Fibroblast of lung (primary cell): ENCODE results near the gene TLE2. TPM values are rescaled to one million over a fixed set of nuclear protein-coding genes. Genes with fewer than 3 reads are reported as not detected.
"Not testable (repeated sequence)": the region's sequence is repeated elsewhere in the genome, so short reads cannot be mapped to it uniquely, and the experiment has no call there.

ENCODE experiments used
- DNase-seq, 2 donors: peaks; one replicate each; pipeline versions ENCODE4 v3.0.0 to v3.0.0-alpha.2; 2010; ENCODE audit warnings: low read depth in 2 of 2
- H2AFZ ChIP-seq: 2 replicates; pipeline ENCODE4 v1.5.1; 2012; ENCODE audit warnings: low read length, control low read depth, inconsistent platforms
- H3K27ac ChIP-seq: 2 replicates; pipeline ENCODE4 v1.5.1; 2011; ENCODE audit warnings: low read length, control low read depth; ENCODE audit not compliant: insufficient read depth
- H3K27me3 ChIP-seq: 2 replicates; pipeline ENCODE4 v1.5.1; 2011; ENCODE audit warnings: mild to moderate bottlenecking, low read length; ENCODE audit not compliant: control insufficient read depth, insufficient read depth
- H3K36me3 ChIP-seq: 2 replicates; pipeline ENCODE4 v1.5.1; 2011; ENCODE audit warnings: low read length; ENCODE audit not compliant: control insufficient read depth, insufficient read depth
- H3K4me1 ChIP-seq: 2 replicates; pipeline ENCODE4 v1.5.1; 2011; ENCODE audit warnings: low read length; ENCODE audit not compliant: control insufficient read depth, insufficient read depth; ENCODE audit errors: extremely low read depth
- H3K4me2 ChIP-seq: 2 replicates; pipeline ENCODE4 v1.5.1; 2011; ENCODE audit warnings: low read length, control low read depth; ENCODE audit not compliant: insufficient read depth; ENCODE audit errors: extremely low read depth
- H3K4me3 ChIP-seq, 4 experiments: fragments of 200-600 bp in 1 of 4; sonication (generic) in 1 of 4; replicated peaks in 1 of 4; 2 replicates each; pipeline ENCODE4 v1.5.1; 2011 to 2016; ENCODE audit warnings: low read length in 4 of 4, low read depth in 3 of 4, mild to moderate bottlenecking in 3 of 4, control low read depth in 2 of 4, inconsistent platforms in 1 of 4, mixed read lengths in 1 of 4; ENCODE audit not compliant: insufficient read depth in 1 of 4; ENCODE audit errors: control extremely low read depth in 1 of 4
- H3K79me2 ChIP-seq: 2 replicates; pipeline ENCODE4 v1.5.1; 2012; ENCODE audit warnings: mild to moderate bottlenecking, low read length, inconsistent platforms; ENCODE audit not compliant: control insufficient read depth, insufficient read depth
- H3K9ac ChIP-seq: 2 replicates; pipeline ENCODE4 v1.5.1; 2011; ENCODE audit warnings: mild to moderate bottlenecking, low read length, control low read depth; ENCODE audit not compliant: insufficient read depth
- H3K9me3 ChIP-seq: 2 replicates; pipeline ENCODE4 v1.5.1; 2012; ENCODE audit warnings: low read depth, low read length; ENCODE audit not compliant: control insufficient read depth, insufficient read depth
- H4K20me1 ChIP-seq: 2 replicates; pipeline ENCODE4 v1.5.1; 2011; ENCODE audit warnings: low read length; ENCODE audit not compliant: control insufficient read depth, insufficient read depth; ENCODE audit errors: extremely low read depth
- CTCF ChIP-seq, 2 donors: IDR thresholded peaks in 1 of 2; conservative IDR thresholded peaks in 1 of 2; 1 replicate in 1 of 2; 2 replicates in 1 of 2; pipeline ENCODE4 v1.5.1; 2011 to 2012; ENCODE audit warnings: low read length in 2 of 2, control low read depth in 1 of 2, inconsistent platforms in 1 of 2, low read depth in 1 of 2, mild to moderate bottlenecking in 1 of 2
- EZH2 ChIP-seq: IDR thresholded peaks from 2 replicates; pipeline ENCODE4 v1.5.1; 2012; ENCODE audit warnings: low read length, control low read depth, mild to moderate bottlenecking; ENCODE audit errors: missing control alignments
- polyA plus RNA-seq, 2 donors: library from polyadenylated mRNA; depleted of rRNA in 1 of 2; stranded (reverse) in 1 of 2; unstranded in 1 of 2; fragments of >200 nt; gene quantifications; 2 replicates each; pipeline ENCODE4 v1.2.1, GENCODE V29; 2011 to 2012; ENCODE audit warnings: missing spikeins in 1 of 2
- total RNA-seq: library from RNA; depleted of rRNA; stranded (reverse); fragments of >200 nt; gene quantifications from 2 replicates; pipeline ENCODE4 v1.2.1, GENCODE V29; 2014

TLE2 gene
- total and polyA plus RNA-seq, 2 donors (not counting 1 experiment from before 2014, with no cell fraction given), result 1.8 to 3.8 TPM

- Histone ChIP-seq H2AFZ (no peak overlapping the region), H4K20me1 (no peaks in the 10 kb centered on the region), H3K27ac (no peak overlapping the region), H3K79me2 (no peaks in the 10 kb centered on the region), H3K9ac (no peak overlapping the region), H3K4me2 (no peak overlapping the region), H3K9me3 (no peaks in the 10 kb centered on the region), H3K4me1 (no peaks in the 10 kb centered on the region), H3K36me3 (no peaks in the 10 kb centered on the region), H3K4me3 (no peak overlapping the region), H3K27me3 (no peaks in the 10 kb centered on the region)
- DNase-seq, result no peak
- TF ChIP-seq CTCF (conservative IDR thresholded peaks at IDR 0.05 in 1 of 2, IDR thresholded peaks at IDR 0.05 in 1 of 2; ENCODE audit: low read depth in 1 of 2, low read length in 2 of 2) (no peak), EZH2 (no peak)
Measured at GRCh38 chr19:2964874-2965273, 64.2 kb downstream of the TLE2 start.

- H3K79me2 ChIP-seq, H3K9ac ChIP-seq, H4K20me1 ChIP-seq, H3K9me3 ChIP-seq, H3K27ac ChIP-seq, H3K4me3 ChIP-seq, H3K27me3 ChIP-seq, H3K36me3 ChIP-seq, H2AFZ ChIP-seq, H3K4me1 ChIP-seq, H3K4me2 ChIP-seq, DNase-seq: not testable (repeated sequence)
Measured at GRCh38 chr19:2963631-2964030, 65.4 kb downstream of the TLE2 start.

- no peak for TF ChIP-seq EZH2
- no peak for TF ChIP-seq CTCF (conservative IDR thresholded peaks at IDR 0.05 in 1 of 2, IDR thresholded peaks at IDR 0.05 in 1 of 2; ENCODE audit: low read depth in 1 of 2, low read length in 2 of 2)
- no peaks in the 10 kb centered on the region for H3K9me3 ChIP-seq
- H3K9ac ChIP-seq, result no peak overlapping the region
- H3K27me3 ChIP-seq, result no peaks in the 10 kb centered on the region
- H3K79me2 ChIP-seq, result no peaks in the 10 kb centered on the region
- no peak overlapping the region for H3K4me3 ChIP-seq
- no peaks in the 10 kb centered on the region for H4K20me1 ChIP-seq
- no peak overlapping the region for H2AFZ ChIP-seq
- no peaks in the 10 kb centered on the region for H3K4me1 ChIP-seq
- no peaks in the 10 kb centered on the region for H3K36me3 ChIP-seq
- no peak overlapping the region for H3K27ac ChIP-seq
- no peak for DNase-seq
- no peak overlapping the region for H3K4me2 ChIP-seq
Measured at GRCh38 chr19:2963122-2963521, 66.0 kb downstream of the TLE2 start.
